SU-DHL-6 (cell line): ENCODE data around the gene FAM171A1.

Experiments used
- CTCF ChIP-seq: fragments of 200-600 bp; sonication (generic); IDR thresholded peaks from one replicate; pipeline ENCODE4 v1.5.1; 2017; ENCODE audit warnings: antibody characterized with exemption, mild to moderate bottlenecking, low read length, moderate library complexity; ENCODE audit not compliant: insufficient read depth, poor library complexity, severe bottlenecking
- EZH2phosphoT487 ChIP-seq: fragments of 200-600 bp; sonication (generic), shearing (Covaris generic); conservative IDR thresholded peaks from 2 replicates; pipeline ENCODE4 v1.6.1; 2018; ENCODE audit warnings: mild to moderate bottlenecking, antibody characterized with exemption, low read length, moderate library complexity, mixed read lengths

- TF ChIP-seq CTCF: no peak
- TF ChIP-seq EZH2phosphoT487: no peak
These were observed 108.9 kb downstream of the FAM171A1 start for GRCh38 chr10:15262036-15262713.
